GM10847 (cell line): Measurements from ENCODE around the gene EFHD2.

Experiments used
- POLR2A ChIP-seq: IDR thresholded peaks from 2 replicates; pipeline ENCODE4 v1.6.1; 2011; ENCODE audit not compliant: insufficient read length; ENCODE audit errors: extremely low read depth

Gene EFHD2

DNA sequence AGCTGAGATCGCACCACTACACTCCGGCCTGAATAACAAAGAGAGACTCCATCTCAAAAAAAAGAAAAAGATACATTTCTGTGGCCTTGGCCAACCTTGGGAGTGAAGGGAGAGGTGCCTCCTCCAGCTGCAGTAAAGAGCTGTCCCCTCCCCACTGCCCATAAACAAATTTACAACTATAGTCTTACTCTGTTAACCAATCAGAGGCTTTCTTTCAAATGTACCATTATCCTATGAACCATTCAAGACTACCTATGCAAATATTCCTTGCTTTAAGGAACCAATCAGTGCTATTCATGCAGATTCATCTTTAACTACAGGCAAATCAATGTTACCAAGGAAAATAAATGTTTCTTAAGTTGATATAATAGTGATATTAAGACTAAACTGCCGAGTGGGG, 67.2 kb downstream of the EFHD2 start:
- TF ChIP-seq POLR2A, result no peak

DNA sequence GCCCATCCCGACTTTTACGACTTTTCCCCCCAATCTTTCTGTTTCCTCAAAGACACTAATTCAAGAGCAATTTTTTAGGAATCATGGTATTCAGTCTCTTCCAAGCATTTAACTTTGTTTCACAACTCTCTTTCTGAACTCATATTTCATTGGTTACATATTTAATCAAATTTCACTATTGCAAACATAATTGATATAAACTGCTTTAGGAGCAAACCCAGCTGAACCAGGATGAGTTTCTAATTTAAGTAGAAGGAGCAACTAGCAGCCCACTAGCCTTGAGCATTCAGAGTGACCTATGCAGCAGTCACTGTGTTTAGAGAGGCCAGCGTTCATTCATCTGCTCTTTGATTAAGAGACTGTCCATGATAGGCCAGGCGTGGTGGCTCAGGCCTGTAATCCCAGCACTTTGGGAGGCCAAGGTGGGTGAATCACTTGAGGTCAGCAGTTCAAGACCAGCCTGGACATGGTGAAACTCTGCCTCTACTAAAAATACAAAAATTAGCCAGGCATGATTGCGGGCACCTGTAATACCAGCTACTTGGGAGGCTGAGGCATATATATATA, 68.0 kb downstream of the EFHD2 start:
- no peak for TF ChIP-seq POLR2A
